Pancreas (tissue), 10 donors: ENCODE data around the gene LAMB2. TPM values are rescaled to one million over a fixed set of nuclear protein-coding genes. Genes with fewer than 3 reads are reported as not detected.

Experiments
- ATAC-seq, 4 donors: fragments of 200-7000 bp; cut with Tn5 transposase; one replicate each; pipeline versions ENCODE4 v1.8.0 to v1.9.1; 2020; ENCODE audit warnings: mild to moderate bottlenecking in 4 of 4, moderate library complexity in 4 of 4
- DNase-seq, 6 donors: peaks; one replicate each; pipeline ENCODE4 v3.0.0-alpha.2; 2020
- FAIRE-seq: peaks from 2 replicates; lab custom pipeline; 2012; peaks lifted over from hg19 to GRCh38; lab: Jason Lieb, UNC
- H3K27ac ChIP-seq, 4 donors: fragments of 200-600 bp; sonication (generic); 1 replicate in 3 of 4; 2 replicates in 1 of 4; pipeline versions ENCODE4 v1.5.0 to v1.8.0; 2020
- H3K27me3 ChIP-seq, 4 donors: fragments of 200-600 bp; one replicate each; pipeline ENCODE4 v1.8.0; 2021
- H3K36me3 ChIP-seq, 3 donors: fragments of 200-600 bp; sonication (generic) in 1 of 3; one replicate each; pipeline versions ENCODE4 v1.5.0 to v1.8.0; 2020 to 2021
- H3K4me1 ChIP-seq, 3 donors: fragments of 200-600 bp; one replicate each; pipeline ENCODE4 v1.8.0; 2021
- H3K4me3 ChIP-seq, 4 donors: fragments of 200-600 bp; sonication (generic) in 2 of 4; one replicate each; pipeline versions ENCODE4 v1.5.0 to v1.8.0; 2020 to 2021
- H3K9me3 ChIP-seq, 4 donors: fragments of 200-600 bp; one replicate each; pipeline ENCODE4 v1.8.0; 2021
- WGBS, 2 donors: extraction: QIAGEN DNeasy Blood & Tissue Kit; methylation state at CpG; one replicate each; pipeline ENCODE4 v1.1.7; 2013; 5-methylcytosine and 5-hydroxymethylcytosine counted together
- intact Hi-C, 3 donors: fragments of 100-400 bp; cut with DNase I; formaldehyde crosslinking; loops; one replicate each; pipeline versions ENCODE4 v1.11.1 to v1.14.2; 2022
- polyA plus RNA-seq, 2 donors: library from polyadenylated mRNA; stranded (reverse); fragments of 200-250 nt; gene quantifications; one replicate each; pipeline ENCODE4 v1.2.3, GENCODE V29; 2013
- total RNA-seq, 6 donors: library from RNA; stranded (reverse); fragmentation: NEBNext Ultra II Directional in 4 of 6; extraction: Animal tissue kit (Norgen Biotek cat#: 25700) in 4 of 6; gene quantifications; one replicate each; pipeline versions ENCODE4 v1.2.1 to v1.2.4, GENCODE V29; 2021 to 2023
- TF ChIP-seq, protein P1 (sequence below), 4 donors: fragments of 200-600 bp; sonication (generic) in 3 of 4; IDR thresholded peaks; one replicate each; pipeline versions ENCODE4 v1.5.0 to v1.8.0; 2021; ENCODE audit warnings: antibody characterized with exemption in 4 of 4
- donor health status: healthy with polysubstance abuse.
- donor health status: DM: no; HTN: no; CAD: no; lungs with moderate emphysema.
- donor health status: DM: no; HTN: no; CAD: no.
- donor health status: control.
- donor health status: control.
- donor health status: Bipolar disorder and iron deficiency.
- donor health status: DM: yes; HTN: yes; CAD: no.
- donor health status: DM: no; HTN: no; CAD: no.
- donor health status: DM: no; HTN: no; CAD: no.
- donor health status: DM: yes; HTN: yes; CAD: no.

Gene LAMB2
- total and polyA plus RNA-seq, 8 donors: 74.4 to 483 (median 99.3) TPM

DNA sequence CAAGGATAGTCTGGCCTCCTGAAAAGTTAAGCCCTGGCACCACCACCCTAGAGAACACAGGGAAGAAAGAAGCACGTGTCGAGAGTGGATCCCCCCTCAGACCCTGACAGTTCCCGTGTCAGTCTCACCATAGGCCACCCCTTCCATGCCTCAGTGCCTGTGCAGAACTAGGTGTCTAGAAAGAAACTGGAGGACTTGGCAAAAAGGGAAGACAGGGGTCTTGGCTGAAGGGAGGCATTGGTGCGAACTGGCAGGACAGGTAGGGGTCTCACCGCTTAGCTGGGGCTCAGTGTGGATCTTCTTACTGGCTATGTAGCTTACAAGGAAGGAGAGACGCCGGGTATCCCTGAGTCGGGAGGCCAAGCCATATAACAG is 28.8 kb downstream of the LAMB2 start:
- Histone ChIP-seq H3K27ac (peak overlapping the region; percentile 33 to 74 (median 66)), H3K36me3 (peaks cover 3 to 32% (median 23%) of the 10 kb centered on the region in 3 donors), H3K9me3 (no peaks in the 10 kb centered on the region), H3K4me3 (peak overlapping the region; percentile 65 to 99 (median 80)), H3K27me3 (no peaks in the 10 kb centered on the region), H3K4me1 (peaks cover 5 to 14% (median 7%) of the 10 kb centered on the region in 3 donors)
- TF ChIP-seq, protein P1, sequence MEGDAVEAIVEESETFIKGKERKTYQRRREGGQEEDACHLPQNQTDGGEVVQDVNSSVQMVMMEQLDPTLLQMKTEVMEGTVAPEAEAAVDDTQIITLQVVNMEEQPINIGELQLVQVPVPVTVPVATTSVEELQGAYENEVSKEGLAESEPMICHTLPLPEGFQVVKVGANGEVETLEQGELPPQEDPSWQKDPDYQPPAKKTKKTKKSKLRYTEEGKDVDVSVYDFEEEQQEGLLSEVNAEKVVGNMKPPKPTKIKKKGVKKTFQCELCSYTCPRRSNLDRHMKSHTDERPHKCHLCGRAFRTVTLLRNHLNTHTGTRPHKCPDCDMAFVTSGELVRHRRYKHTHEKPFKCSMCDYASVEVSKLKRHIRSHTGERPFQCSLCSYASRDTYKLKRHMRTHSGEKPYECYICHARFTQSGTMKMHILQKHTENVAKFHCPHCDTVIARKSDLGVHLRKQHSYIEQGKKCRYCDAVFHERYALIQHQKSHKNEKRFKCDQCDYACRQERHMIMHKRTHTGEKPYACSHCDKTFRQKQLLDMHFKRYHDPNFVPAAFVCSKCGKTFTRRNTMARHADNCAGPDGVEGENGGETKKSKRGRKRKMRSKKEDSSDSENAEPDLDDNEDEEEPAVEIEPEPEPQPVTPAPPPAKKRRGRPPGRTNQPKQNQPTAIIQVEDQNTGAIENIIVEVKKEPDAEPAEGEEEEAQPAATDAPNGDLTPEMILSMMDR (IDR thresholded peaks at IDR 0.05): no peak
- ATAC-seq (no peak), FAIRE-seq (no peak), DNase-seq (peak in 1 of 6 donors; percentile 20)
- intact Hi-C loops: no loop called here
- WGBS, 2 donors: 1% methylated on average over 8 of the region's 8 CpGs

DNA sequence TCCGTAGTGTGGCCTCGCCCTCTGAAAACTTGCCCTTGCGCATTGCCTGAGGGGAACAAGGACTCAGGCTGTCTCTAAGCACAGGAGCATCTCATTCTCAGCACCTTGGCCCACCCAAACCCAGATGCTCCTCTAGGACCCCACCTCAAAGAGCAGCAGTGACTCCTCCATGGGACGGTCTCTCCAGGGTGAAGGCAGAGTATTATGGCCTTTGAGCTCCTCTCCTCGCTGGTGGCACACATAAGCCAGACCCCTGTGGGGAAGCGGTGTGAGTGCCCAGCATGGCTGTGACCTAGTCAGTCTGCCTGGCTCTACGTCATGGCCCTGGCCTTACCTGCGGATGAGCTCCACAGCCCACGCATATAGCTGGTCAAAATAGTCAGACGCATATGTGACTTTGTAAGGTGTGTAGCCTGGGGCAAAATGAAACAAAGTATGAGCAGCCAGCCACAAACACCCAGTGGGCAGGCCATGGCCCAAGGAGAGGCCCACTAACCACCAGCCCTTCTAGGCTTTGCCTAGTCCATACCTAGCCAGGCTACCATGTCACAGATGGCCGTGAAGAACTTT is 32.7 kb downstream of the LAMB2 start:
- ATAC-seq (no peak), FAIRE-seq (no peak), DNase-seq (peak in 1 of 6 donors; percentile 14)
- Histone ChIP-seq H3K36me3 (peaks cover 3 to 46% (median 23%) of the 10 kb centered on the region in 3 donors), H3K27ac (no peak overlapping the region), H3K4me3 (no peak overlapping the region), H3K9me3 (no peaks in the 10 kb centered on the region), H3K4me1 (peaks cover 0 to 8% (median 7%) of the 10 kb centered on the region in 3 donors), H3K27me3 (no peaks in the 10 kb centered on the region)
- intact Hi-C loops: no loop called here
- TF ChIP-seq, protein P1 (IDR thresholded peaks at IDR 0.05): no peak
- WGBS, 2 donors: 93 to 94% methylated on average over 11 of the region's 11 CpGs

DNA sequence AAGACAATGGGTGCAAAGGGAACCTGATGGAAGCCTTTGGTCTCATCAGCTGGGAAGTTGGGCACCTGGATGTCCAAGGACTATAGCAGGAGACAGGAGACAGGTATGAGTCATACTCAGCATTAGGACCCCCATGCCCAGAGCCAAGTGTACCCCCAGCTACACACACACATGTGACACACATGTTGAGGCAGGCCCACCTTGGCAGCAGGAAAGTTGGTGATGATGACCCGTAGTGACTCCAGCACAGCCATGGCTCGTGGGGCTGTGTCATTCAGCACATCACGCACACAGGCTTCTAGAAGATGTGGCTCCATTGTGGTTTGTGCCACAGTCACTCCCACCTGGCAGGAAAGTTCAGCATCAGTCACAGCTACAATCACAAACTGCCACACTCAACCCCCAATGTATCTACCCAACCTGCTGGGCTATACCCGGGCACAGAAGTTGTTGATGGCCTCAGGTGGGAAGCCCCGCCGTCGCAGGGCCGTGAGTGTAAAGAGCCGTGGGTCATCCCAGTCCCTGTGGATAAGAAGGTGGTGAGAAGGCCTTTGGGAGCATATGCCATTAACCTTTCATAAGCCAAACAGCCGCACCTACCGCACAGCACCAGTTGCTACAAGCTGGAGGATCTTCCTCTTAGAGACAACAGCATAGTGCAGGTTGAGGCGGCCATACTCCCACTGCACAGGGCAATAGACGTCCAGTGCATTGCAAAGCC is 33.8 kb downstream of the LAMB2 start:
- no peak for ATAC-seq
- intact Hi-C loops: loop anchor here in 1 of 3 donors (10.0 kb wide), 1 partner anchor 74 kb away; the partner anchor contains the start of genes IMPDH2 and NDUFAF3
- FAIRE-seq: no peak
- Histone ChIP-seq H3K4me1 (peaks cover 0 to 12% (median 7%) of the 10 kb centered on the region in 3 donors), H3K27ac (no peak overlapping the region), H3K27me3 (no peaks in the 10 kb centered on the region), H3K36me3 (peaks cover 3 to 46% (median 23%) of the 10 kb centered on the region in 3 donors), H3K4me3 (no peak overlapping the region), H3K9me3 (no peaks in the 10 kb centered on the region)
- DNase-seq: peak in 1 of 6 donors; percentile 11
- TF ChIP-seq, protein P1 (IDR thresholded peaks at IDR 0.05): no peak
- 91 to 94% methylated on average over 13 of the region's 13 CpGs for whole genome bisulfite sequencing, 2 donors

DNA sequence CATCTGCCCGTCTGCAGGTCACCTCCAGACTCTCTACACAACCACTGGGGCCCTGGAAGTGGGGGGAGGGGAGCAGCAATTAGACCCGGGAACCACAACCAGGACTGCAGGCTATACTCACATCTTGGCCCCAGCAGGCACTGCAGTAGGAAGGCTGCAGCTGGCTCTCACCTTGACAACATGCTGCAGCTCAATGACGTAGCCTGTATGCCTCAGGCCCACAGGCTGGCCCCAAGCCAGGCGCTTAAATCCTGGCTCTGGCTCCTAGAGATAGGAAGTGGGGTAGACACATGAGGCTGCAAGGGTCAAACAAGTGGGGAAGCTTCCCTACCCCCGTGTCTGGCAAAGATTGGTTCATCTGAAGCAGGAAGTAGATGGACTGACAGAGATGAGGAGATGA is 34.4 kb downstream of the LAMB2 start:
- peak in 2 of 6 donors; percentile 43 to 53 for DNase-seq
- Histone ChIP-seq H3K9me3 (no peaks in the 10 kb centered on the region), H3K27ac (no peak overlapping the region), H3K4me3 (no peak overlapping the region), H3K27me3 (no peaks in the 10 kb centered on the region), H3K36me3 (peaks cover 3 to 46% (median 23%) of the 10 kb centered on the region in 3 donors), H3K4me1 (peaks cover 0 to 7% (median 2%) of the 10 kb centered on the region in 3 donors)
- 36 to 39% methylated on average over 5 of the region's 5 CpGs for WGBS, 2 donors
- intact Hi-C loops: loop anchor here in 1 of 3 donors (10.0 kb wide), 1 partner anchor 74 kb away; the partner anchor contains the start of genes IMPDH2 and NDUFAF3
- ATAC-seq: no peak
- FAIRE-seq: no peak
- TF ChIP-seq, protein P1 (IDR thresholded peaks at IDR 0.05): no peak
